DND-41 (cell line): ENCODE results near the gene GTF3C5.
"Not testable (repeated sequence)": the region's sequence is repeated elsewhere in the genome, so short reads cannot be mapped to it uniquely, and the experiment has no call there.

Source experiments
- ATAC-seq: fragments of 200-7000 bp; cut with Tn5 transposase; 3 replicates; pipeline ENCODE4 v1.9.1; 2021; ENCODE audit warnings: low read depth; ENCODE audit not compliant: insufficient read depth
- DNase-seq: peaks from one replicate; pipeline ENCODE4 v3.0.0-alpha.2; 2020
- H2AFZ ChIP-seq: 2 replicates; pipeline ENCODE4 v1.6.0; 2012; ENCODE audit warnings: low read depth, low read length
- H3K27ac ChIP-seq: 2 replicates; pipeline ENCODE4 v1.5.1; 2012; ENCODE audit warnings: low read length, inconsistent platforms
- H3K27me3 ChIP-seq: fragments of 200-600 bp; sonication (generic); 2 replicates; pipeline ENCODE4 v1.6.0; 2012; ENCODE audit warnings: low read length, mild to moderate bottlenecking, inconsistent platforms; ENCODE audit not compliant: insufficient read depth, poor library complexity
- H3K36me3 ChIP-seq: 2 replicates; pipeline ENCODE4 v1.5.1; 2012; ENCODE audit warnings: low read length, inconsistent platforms; ENCODE audit not compliant: insufficient read depth
- H3K4me1 ChIP-seq: 2 replicates; pipeline ENCODE4 v1.5.1; 2012; ENCODE audit warnings: mild to moderate bottlenecking, low read length; ENCODE audit not compliant: insufficient read depth
- H3K4me2 ChIP-seq: 2 replicates; pipeline ENCODE4 v1.6.0; 2012; ENCODE audit warnings: mild to moderate bottlenecking, moderate library complexity, low read length, inconsistent platforms; ENCODE audit not compliant: insufficient read depth
- H3K4me3 ChIP-seq, 2 experiments: fragments of 200-600 bp in 1 of 2; shearing (Covaris generic) in 1 of 2; 2 replicates each; pipeline ENCODE4 v1.5.1; 2012 to 2016; ENCODE audit warnings: inconsistent platforms in 2 of 2, low read length in 2 of 2, mild to moderate bottlenecking in 2 of 2, low read depth in 1 of 2, moderate library complexity in 1 of 2
- H3K79me2 ChIP-seq: 2 replicates; pipeline ENCODE4 v1.6.0; 2012; ENCODE audit warnings: low read length, inconsistent platforms; ENCODE audit not compliant: insufficient read depth
- H3K9ac ChIP-seq: 2 replicates; pipeline ENCODE4 v1.6.0; 2012; ENCODE audit warnings: low read depth, mild to moderate bottlenecking, inconsistent platforms, low read length, moderate library complexity
- H3K9me3 ChIP-seq: 2 replicates; pipeline ENCODE4 v1.5.1; 2012; ENCODE audit warnings: low read length, moderate library complexity, mild to moderate bottlenecking, inconsistent platforms; ENCODE audit not compliant: insufficient read depth, severe bottlenecking
- H4K20me1 ChIP-seq: 2 replicates; pipeline ENCODE4 v1.6.0; 2012; ENCODE audit warnings: low read length; ENCODE audit not compliant: insufficient read depth
- CTCF ChIP-seq: IDR thresholded peaks from 2 replicates; pipeline ENCODE4 v1.5.1; 2012; ENCODE audit warnings: borderline replicate concordance, low read length, moderate library complexity, mild to moderate bottlenecking; ENCODE audit not compliant: poor library complexity, severe bottlenecking; ENCODE audit errors: extremely low read depth
- EZH2 ChIP-seq: IDR thresholded peaks from 3 replicates; pipeline ENCODE4 v1.6.1; 2012; ENCODE audit warnings: borderline replicate concordance, low read depth, mild to moderate bottlenecking, moderate library complexity, low read length, inconsistent platforms; ENCODE audit not compliant: severe bottlenecking

Gene GTF3C5

GRCh38 chr9:132995879-132996278, 34.9 kb upstream of the GTF3C5 start:
- Histone ChIP-seq H3K79me2 (no peaks in the 10 kb centered on the region), H3K27me3 (peaks cover 8% of the 10 kb centered on the region)

GRCh38 chr9:132996526-132996925, 34.3 kb upstream of the GTF3C5 start:
- Histone ChIP-seq H4K20me1 (no peaks in the 10 kb centered on the region), H3K36me3 (no peaks in the 10 kb centered on the region), H3K9me3 (no peaks in the 10 kb centered on the region), H3K4me1 (no peaks in the 10 kb centered on the region), H3K9ac (no peak overlapping the region), H3K27ac (no peak overlapping the region), H3K4me3 (no peak overlapping the region), H2AFZ (no peak overlapping the region), H3K4me2 (no peak overlapping the region), H3K27me3 (peaks cover 8% of the 10 kb centered on the region), H3K79me2 (no peaks in the 10 kb centered on the region)
- no peak for TF ChIP-seq EZH2
- no peak for TF ChIP-seq CTCF
- ATAC-seq: no peak
- no peak for DNase-seq

More at GRCh38 chr9:132995879-132996278, 34.9 kb upstream of the GTF3C5 start:
- DNase-seq (no peak), ATAC-seq (no peak)
- Histone ChIP-seq H3K36me3 (no peaks in the 10 kb centered on the region), H3K4me2 (no peak overlapping the region), H3K4me1 (no peaks in the 10 kb centered on the region), H3K9ac (no peak overlapping the region), H3K4me3 (no peak overlapping the region), H3K27ac (no peak overlapping the region), H2AFZ (no peak overlapping the region), H4K20me1 (no peaks in the 10 kb centered on the region; the same call in 1 of the 2 replicates), H3K9me3 (no peaks in the 10 kb centered on the region)
- no peak for TF ChIP-seq CTCF
- TF ChIP-seq EZH2: no peak

- peaks cover 8% of the 10 kb centered on the region for H3K27me3 ChIP-seq
These were observed 33.2 kb upstream of the GTF3C5 start for GRCh38 chr9:132997591-132997990.

GRCh38 chr9:132998221-132998620, 32.6 kb upstream of the GTF3C5 start:
- H3K4me1 ChIP-seq, DNase-seq, H3K4me3 ChIP-seq, H3K36me3 ChIP-seq, H3K27ac ChIP-seq, H3K27me3 ChIP-seq, ATAC-seq, H3K79me2 ChIP-seq, H2AFZ ChIP-seq, H3K9me3 ChIP-seq, H3K4me2 ChIP-seq, H4K20me1 ChIP-seq, H3K9ac ChIP-seq: not testable (repeated sequence)

More at GRCh38 chr9:132997591-132997990, 33.2 kb upstream of the GTF3C5 start:
- Histone ChIP-seq H3K9me3 (no peaks in the 10 kb centered on the region), H3K36me3 (no peaks in the 10 kb centered on the region), H3K4me3 (no peak overlapping the region), H3K4me2 (no peak overlapping the region), H3K4me1 (no peaks in the 10 kb centered on the region), H3K79me2 (no peaks in the 10 kb centered on the region), H4K20me1 (no peaks in the 10 kb centered on the region), H2AFZ (no peak overlapping the region), H3K27ac (no peak overlapping the region), H3K9ac (no peak overlapping the region)
- DNase-seq: no peak
- TF ChIP-seq EZH2 (no peak), CTCF (no peak)
- no peak for ATAC-seq
